ENCODE measurements around the gene CHEK2. TPM values are rescaled to one million over a fixed set of nuclear protein-coding genes. Genes with fewer than 3 reads are reported as not detected.
A peak's percentile ranks its signal among the peaks of the same experiment; 100 is the strongest.
"Not testable (repeated sequence)": the region's sequence is repeated elsewhere in the genome, so short reads cannot be mapped to it uniquely, and the experiment has no call there.

The CHEK2 gene
- total RNA-seq, 6 experiments from 2014 or later: 2.0 to 6.3 (median 4.2) TPM

DNA sequence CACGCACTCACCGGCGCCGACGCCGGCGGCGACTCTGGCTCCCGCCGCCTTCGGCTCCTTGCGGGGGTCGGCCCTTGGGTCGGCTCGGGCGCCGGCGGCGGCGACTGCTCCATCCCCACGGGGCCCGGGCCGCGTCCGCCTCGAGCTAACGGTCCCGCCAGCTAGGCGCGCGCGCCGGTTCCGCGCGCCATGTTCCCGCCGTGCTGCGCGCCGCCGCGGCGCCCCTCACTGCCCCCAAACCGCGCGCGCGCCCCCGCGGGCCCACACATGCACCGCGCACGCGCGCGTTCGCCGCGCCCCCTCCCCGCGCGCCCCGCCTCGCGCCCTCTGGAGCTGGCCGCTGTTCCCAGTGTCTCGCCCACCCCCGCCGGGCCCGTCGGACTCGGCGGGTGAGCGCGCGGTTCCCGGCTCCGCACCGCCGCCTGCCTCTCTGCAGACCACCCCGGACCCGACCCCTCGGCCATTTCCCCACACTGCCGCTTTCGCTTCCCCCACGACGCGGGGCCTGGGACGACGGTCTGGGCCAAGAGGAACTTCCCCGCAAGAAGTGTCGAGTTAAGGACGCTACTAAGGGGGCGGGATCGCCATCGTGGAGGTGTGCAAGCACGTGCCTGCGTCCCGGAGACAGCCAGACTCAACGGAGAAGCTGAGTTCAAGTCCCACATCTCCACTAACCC is 61.9 kb downstream of the CHEK2 start, which contains the start of gene TTC28:
TTC28 (minus strand) TSS at position 230 of the 677 bp plus-strand sequence; CDS start at position 113, 117 bp downstream.
- H3K4me1 ChIP-seq; intact Hi-C loops (cut with DNase I); H3K27ac ChIP-seq; H3K27me3 ChIP-seq; H3K36me3 ChIP-seq; H3K9me3 ChIP-seq: not testable (repeated sequence)
- ATAC-seq: peak; percentile 40 to 59 (median 44)
- DNase-seq: peak; percentile 80 to 84 (median 83)
- H3K4me3 ChIP-seq: peak within 1 kb of the TSS; percentile 62 to 68 (median 64)
- WGBS (ENCODE audit: insufficient coverage, low coverage, low lambda C conversion rate, missing lambda C conversion rate): 1% methylated on average over 41 of the region's 101 CpGs
- TF ChIP-seq POLR2A (IDR thresholded peaks at IDR 0.05): peak; percentile 33

DNA sequence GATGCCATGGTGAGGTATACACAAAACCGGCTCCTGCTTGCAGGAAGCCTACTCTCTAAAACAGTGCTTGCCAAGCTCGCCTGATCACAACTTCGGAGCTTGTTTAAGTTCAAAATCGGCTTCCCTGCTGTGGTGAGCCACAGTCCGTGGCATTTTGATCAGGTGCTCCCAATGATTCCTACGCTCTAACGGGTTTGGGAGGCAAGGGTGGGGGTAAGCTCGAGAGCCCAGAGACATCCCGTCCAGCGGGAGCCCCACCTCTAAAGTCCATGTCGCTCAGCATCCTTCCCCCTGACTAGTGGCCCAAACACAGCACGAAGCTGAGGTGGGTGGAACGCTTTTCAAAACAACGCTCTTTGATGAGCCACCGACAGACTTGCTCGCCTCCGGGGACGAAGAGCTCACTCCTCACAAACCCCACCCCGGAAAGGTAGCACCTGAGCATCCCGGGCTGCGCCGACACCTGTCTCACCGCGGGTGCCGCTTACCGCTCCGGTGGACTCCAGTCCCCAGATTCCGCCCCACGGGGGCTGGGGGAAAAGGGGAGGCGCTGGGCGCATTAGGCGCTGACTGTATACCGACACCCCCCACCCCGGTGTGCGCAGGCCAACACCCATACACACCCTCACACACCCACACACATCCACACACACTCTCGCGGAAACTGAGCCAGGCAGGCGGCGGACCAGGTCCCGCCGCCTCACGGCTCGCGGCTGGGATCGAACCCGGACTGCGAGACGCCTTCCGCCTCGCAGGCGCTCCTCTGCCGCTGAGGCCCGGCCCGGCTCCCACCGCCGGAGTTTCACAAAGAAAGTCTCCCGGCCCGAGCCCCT is 62.6 kb downstream of the CHEK2 start:
- H3K27ac ChIP-seq; H3K9me3 ChIP-seq; H3K36me3 ChIP-seq; intact Hi-C loops (cut with DNase I); H3K4me1 ChIP-seq; H3K27me3 ChIP-seq: not testable (repeated sequence)
- H3K4me3 ChIP-seq: peak overlapping the region; percentile 62 to 68 (median 64)
- WGBS (ENCODE audit: insufficient coverage, low coverage, low lambda C conversion rate, missing lambda C conversion rate): 31% methylated on average over 12 of the region's 58 CpGs
- DNase-seq: peak; percentile 39 to 52 (median 50)
- ATAC-seq: peak in 1 of 4 donors; percentile 60

DNA sequence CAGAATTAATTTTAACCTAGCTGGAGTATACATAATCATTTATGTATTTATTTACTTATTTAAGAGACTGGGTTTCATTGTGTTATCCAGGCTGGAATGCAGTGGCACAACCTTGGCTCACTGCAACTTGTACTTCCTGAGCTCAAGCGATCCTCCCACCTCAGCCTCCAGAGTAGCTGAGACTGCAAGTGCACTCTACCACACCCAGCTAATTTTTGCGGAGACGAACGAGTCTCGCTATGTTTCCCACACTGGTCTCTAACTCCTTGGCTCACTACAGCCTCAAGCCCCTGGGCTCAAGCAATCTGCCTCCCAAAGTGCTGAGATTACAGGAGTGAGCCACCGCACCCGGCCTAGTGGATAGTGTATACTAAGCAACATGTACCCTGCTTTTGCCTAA is 63.5 kb downstream of the CHEK2 start:
- H3K4me3 ChIP-seq; DNase-seq; H3K4me1 ChIP-seq; intact Hi-C loops (cut with DNase I); ATAC-seq; H3K27ac ChIP-seq; H3K36me3 ChIP-seq; H3K27me3 ChIP-seq; H3K9me3 ChIP-seq: not testable (repeated sequence)
- WGBS (ENCODE audit: insufficient coverage, low coverage, low lambda C conversion rate, missing lambda C conversion rate): 70% methylated on average over 7 of the region's 7 CpGs

GRCh38 chr22:28674121-28674563 is 67.5 kb downstream of the CHEK2 start:
- Histone ChIP-seq H3K36me3 (no peaks in the 10 kb centered on the region), H3K4me3 (no peak overlapping the region), H3K9me3 (no peaks in the 10 kb centered on the region), H3K27ac (no peak overlapping the region), H3K4me1 (peaks cover 0 to 5% (median 0%) of the 10 kb centered on the region in 4 donors), H3K27me3 (no peaks in the 10 kb centered on the region)
- WGBS (ENCODE audit: insufficient coverage, low coverage, low lambda C conversion rate, missing lambda C conversion rate): 53% methylated on average over 3 of the region's 3 CpGs
- intact Hi-C loops (cut with DNase I): no loop called here
- ATAC-seq (no peak), DNase-seq (no peak)
- TF ChIP-seq, protein P1, sequence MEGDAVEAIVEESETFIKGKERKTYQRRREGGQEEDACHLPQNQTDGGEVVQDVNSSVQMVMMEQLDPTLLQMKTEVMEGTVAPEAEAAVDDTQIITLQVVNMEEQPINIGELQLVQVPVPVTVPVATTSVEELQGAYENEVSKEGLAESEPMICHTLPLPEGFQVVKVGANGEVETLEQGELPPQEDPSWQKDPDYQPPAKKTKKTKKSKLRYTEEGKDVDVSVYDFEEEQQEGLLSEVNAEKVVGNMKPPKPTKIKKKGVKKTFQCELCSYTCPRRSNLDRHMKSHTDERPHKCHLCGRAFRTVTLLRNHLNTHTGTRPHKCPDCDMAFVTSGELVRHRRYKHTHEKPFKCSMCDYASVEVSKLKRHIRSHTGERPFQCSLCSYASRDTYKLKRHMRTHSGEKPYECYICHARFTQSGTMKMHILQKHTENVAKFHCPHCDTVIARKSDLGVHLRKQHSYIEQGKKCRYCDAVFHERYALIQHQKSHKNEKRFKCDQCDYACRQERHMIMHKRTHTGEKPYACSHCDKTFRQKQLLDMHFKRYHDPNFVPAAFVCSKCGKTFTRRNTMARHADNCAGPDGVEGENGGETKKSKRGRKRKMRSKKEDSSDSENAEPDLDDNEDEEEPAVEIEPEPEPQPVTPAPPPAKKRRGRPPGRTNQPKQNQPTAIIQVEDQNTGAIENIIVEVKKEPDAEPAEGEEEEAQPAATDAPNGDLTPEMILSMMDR (IDR thresholded peaks at IDR 0.05): no peak
- no peak for TF ChIP-seq POLR2A (IDR thresholded peaks at IDR 0.05)

- H3K4me1 ChIP-seq: no peaks in the 10 kb centered on the region
- H3K4me3 ChIP-seq: no peak overlapping the region
- intact Hi-C loops (cut with DNase I): no loop called here
- no peaks in the 10 kb centered on the region for H3K36me3 ChIP-seq
- DNase-seq (no peak), ATAC-seq (no peak)
- TF ChIP-seq, protein P1 (IDR thresholded peaks at IDR 0.05): no peak
- no peaks in the 10 kb centered on the region for H3K27me3 ChIP-seq
- no peak overlapping the region for H3K27ac ChIP-seq
- WGBS (ENCODE audit: insufficient coverage, low coverage, low lambda C conversion rate, missing lambda C conversion rate): 97% methylated on average over 3 of the region's 3 CpGs
- H3K9me3 ChIP-seq: no peaks in the 10 kb centered on the region
These were observed 70.9 kb downstream of the CHEK2 start for GRCh38 chr22:28670756-28671155.

- WGBS (ENCODE audit: insufficient coverage, low coverage, low lambda C conversion rate, missing lambda C conversion rate): 76% methylated on average over 4 of the region's 4 CpGs
- H3K9me3 ChIP-seq: no peaks in the 10 kb centered on the region
- DNase-seq (no peak), ATAC-seq (no peak)
- H3K4me3 ChIP-seq: no peak overlapping the region
- H3K36me3 ChIP-seq: no peaks in the 10 kb centered on the region
- intact Hi-C loops (cut with DNase I): no loop called here
- no peak for TF ChIP-seq POLR2A (IDR thresholded peaks at IDR 0.05)
- TF ChIP-seq, protein P1 (IDR thresholded peaks at IDR 0.05): no peak
- H3K27me3 ChIP-seq: no peaks in the 10 kb centered on the region
- H3K27ac ChIP-seq: no peak overlapping the region
- no peaks in the 10 kb centered on the region for H3K4me1 ChIP-seq
These were observed 71.5 kb downstream of the CHEK2 start for GRCh38 chr22:28670161-28670560.

All from right lobe of liver (tissue), 6 donors.